ENCODE data around the gene ITPR1.

The ITPR1 gene

DNA sequence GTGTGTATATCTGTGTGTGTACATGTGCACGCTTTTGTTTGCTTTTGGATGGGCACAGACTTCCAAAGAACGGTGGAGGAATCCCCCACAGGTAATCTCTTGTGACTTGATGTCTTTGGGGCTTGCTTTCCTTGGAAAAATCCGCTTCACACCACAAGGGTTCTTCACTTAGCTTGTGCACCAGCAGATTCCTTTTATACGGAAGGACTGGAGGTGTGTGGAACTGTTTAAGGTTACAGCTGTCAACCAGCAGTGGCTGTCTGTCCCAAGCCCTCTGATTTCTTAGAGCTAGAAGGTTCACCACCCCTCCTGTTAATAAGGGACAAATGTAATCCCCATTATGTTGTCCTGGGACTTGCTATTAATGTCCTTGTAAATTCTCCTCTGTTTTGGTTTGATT is 193.5 kb downstream of the ITPR1 start:
- no peak for DNase-seq (ENCODE audit: low read depth in 2 of 2)

DNA sequence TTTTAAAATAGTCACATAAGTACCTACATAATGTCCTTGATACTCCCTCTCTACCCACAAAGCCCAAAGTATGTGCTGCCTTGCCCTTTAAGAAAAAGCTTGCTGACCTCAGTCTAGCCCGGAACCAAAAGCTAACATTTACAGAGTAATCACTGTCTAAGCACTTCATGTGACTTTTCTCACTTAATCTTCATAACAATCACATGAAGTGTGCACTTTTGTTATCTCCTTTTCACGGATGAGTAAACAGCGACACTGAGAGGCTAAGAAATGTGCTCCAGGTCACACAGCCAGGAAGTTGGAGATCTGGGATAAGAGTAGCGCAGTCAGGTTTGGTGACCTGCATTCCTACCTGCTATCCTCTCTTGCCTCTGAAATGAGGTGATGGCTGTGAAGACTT is 194.0 kb downstream of the ITPR1 start:
- DNase-seq (ENCODE audit: low read depth in 2 of 2): no peak

DNA sequence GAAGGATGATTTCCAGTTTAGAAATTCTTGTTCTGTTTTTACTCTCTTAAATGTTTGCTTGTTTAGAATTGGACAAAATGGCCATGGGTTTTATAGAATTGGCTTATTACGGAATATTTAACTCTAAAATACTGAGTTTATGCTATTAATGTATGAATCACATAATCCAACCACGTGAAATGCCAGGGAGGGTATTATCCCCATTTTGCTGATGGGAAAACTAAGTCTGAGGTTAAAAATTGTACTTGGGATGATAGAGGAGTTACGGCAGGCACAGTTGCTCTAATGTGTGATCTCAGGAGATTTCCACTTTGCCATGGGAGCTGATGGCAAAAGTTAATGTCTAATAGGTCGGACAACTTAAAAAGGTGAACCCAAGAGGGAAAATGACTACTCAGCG is 194.4 kb downstream of the ITPR1 start:
- no peak for DNase-seq (ENCODE audit: low read depth in 2 of 2)

DNA sequence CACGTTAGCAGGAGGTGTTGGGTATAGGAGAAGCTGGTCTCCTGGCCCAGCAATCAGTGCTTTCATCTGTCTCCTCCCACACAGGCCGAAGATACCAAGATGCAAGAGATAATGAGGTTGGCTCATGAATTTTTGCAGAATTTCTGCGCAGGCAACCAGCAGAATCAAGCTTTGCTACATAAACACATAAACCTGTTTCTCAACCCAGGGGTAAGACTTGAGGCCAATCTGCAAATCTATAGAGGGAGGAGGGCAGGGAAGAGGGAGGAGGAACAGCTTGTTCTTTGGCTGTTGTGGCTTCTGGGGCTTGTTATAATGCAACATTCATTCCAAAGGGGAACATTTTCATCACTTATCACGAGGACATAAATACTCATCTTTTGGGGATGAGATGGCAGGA is 195.3 kb downstream of the ITPR1 start:
- no peak for DNase-seq (ENCODE audit: low read depth in 2 of 2)

DNA sequence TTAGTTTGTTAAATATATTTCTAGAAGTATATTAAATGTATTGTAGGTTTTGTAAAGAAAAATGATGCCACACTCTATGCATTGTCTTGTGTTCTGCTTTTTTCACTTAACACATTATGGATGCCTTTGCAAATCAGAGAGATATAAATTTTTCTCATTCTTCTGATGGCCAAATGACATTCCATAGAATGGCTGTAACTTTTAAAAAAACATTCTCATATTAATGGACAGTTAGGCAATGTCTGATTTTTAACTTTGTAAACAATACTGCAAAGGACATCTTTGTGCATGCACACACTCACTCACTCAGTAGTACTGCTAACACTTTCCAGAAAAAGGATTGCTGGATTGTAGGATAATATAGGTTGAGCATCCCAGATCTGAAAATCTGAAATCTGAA is 195.9 kb downstream of the ITPR1 start:
- DNase-seq (ENCODE audit: low read depth in 2 of 2): no peak

DNA sequence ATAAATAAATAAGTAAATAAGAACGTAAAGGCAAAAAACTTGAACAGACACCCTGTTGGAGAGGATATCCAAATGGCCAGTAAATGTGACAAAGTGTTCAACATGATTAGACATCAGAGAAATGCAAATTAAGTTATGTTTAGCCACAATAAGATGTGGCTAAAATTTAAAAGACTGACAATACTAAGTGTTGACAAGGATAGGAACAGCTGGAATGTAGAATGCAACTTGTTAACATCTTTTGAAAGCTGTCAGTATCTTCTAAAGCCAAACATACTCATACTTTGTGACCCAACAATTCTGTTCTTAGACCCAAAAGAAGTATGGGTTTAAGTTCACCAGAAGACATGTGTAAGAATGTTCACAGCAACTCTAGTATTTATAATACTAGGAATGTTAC is 197.1 kb downstream of the ITPR1 start:
- no peak for DNase-seq (ENCODE audit: low read depth in 2 of 2)

DNA sequence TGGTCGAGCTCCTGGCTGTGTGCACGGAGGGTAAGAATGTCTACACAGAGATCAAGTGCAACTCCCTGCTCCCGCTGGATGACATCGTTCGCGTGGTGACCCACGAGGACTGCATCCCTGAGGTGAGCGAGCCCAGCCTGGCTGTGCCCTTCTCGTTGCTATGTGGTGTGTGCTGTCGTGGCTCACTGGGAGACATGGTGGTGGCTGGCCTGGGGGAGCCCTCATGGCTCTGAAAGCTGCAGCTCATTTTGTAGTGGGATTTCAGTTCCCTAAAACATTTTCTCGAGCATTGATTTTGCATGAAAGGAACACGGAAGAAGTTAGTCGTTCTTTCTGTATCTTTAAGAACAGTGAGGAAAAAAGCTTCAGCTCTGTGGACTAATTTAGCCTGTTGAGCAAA is 200.5 kb downstream of the ITPR1 start:
- DNase-seq (ENCODE audit: low read depth in 2 of 2): no peak

DNA sequence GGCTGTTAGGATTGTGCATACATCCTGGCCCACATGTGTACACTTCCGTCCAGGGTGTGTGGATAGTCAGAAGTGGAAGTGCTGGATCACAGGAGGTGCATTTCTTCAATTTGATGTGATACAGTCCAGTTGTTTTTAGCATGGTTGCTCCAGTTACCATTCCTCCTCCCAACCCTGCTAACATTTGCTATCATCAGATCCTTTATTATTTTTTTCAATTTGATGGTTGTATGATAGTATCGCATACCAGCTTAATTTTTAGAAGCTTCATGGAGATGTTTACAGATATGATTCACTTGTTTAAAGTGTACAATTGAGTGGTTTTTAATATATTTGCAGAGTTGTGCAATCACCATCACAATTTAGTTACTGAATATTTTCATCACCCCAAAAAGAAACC is 202.7 kb downstream of the ITPR1 start:
- no peak for DNase-seq (ENCODE audit: low read depth in 2 of 2)

DNA sequence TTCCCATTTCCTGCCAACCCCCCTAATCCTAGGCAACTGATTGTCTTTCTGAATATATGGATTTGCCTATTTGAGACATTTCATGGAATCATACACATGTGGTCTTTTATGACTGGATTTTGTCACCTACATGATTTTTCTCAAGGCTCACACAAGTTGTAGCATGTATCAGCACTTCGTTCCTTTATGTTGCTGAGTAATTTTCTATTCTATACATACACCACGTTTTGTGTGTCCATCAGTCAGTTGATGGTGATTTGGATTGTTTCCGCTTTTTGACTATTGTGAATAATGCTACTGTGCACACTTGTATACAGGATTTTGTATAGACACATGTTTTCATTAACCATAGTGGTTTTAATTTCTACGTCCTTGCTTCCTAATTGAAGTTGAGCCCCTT is 203.1 kb downstream of the ITPR1 start:
- no peak for DNase-seq (ENCODE audit: low read depth in 2 of 2)

DNA sequence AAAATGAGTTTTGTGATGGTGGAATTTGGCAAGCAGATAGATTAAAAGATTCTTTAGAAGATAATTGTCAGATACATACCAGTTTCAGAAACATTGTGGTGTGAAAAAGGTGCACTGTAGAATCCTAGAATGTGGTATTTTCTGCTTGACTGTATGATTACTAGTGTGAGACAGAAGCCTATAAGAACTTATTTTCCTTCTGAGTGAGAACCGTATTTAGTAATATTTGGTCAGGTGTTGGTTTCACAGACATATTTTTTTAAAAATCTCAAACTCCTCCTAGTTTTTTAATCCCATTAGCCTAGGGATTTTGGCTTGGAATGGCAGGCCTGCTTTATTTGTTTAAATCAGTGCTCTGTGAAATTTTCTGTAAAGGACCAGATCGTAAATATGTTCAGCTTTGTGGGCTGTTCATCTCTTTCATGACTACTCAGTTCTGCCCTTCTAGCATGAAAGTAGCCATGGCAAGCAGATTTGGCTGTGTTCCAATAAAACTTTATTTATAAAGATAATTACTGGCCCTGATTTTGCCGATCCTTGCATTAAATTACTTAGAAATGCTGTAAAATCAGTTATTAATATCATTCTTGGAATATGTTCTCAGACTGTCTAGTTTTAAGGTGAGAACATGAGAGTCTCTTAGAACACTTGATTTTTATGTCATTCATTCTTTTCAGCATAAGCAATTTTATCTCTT is 205.1 kb downstream of the ITPR1 start:
- DNase-seq (ENCODE audit: low read depth in 2 of 2): no peak

DNA sequence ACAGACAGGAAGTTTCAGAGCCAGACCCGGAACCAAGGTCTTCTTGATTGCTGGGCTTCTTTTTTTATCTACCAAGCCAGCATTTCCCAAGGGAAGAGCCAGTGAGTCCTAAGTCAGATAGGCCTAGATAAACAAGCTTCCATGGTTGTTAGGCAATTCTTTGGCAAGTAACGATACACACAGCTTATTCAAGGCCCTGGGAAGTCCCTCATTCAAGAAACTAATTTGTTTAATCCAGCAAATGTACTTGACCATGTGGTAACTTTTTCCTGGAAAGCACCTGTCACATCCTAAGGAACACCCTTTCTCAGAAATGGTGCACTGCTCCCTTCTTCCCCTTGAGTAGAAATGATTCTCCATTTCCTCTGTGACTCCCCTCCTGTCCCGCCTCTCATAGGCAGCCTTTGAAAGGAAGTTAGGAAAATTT is 209.9 kb downstream of the ITPR1 start:
- DNase-seq (ENCODE audit: low read depth in 2 of 2): no peak

DNA sequence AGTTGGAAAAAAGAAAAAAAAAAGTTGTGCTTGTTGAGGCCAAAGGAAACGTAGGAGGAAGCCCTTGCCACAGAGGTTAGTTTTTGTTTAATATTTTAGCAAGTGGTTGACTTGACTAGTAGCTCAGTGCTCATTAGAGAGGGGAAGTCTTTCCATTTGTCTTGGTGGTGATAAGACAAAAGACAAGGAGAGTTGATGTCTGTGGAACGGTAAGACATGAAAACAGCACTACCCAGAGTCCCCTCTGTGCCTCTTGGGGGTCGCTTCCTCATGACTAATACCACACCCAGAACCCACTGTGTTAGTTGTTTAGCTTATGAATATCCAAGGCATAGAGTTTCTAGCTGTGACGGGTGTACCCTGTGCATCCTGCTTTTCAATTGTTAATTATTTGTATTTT is 211.4 kb downstream of the ITPR1 start:
- no peak for DNase-seq (ENCODE audit: low read depth in 2 of 2)

DNA sequence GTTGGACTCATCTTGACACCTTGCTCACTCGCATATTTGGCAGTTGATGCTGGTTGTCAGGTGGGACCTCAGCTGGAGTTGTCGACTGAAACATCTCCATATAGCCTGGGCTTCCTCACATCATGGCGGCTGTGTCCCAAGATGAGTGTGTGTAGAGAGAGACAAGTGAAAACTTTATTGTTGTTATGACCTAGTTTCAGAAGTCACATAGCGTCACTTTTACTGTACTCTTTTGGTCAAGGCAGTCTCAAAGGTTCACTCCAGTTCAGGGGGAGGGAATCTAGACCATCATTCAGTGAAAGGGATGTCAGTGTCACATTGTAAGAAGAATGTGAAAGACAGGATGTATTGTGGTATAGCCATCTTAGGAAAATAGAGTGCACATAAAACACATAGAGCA is 214.2 kb downstream of the ITPR1 start:
- no peak for DNase-seq (ENCODE audit: low read depth in 2 of 2)

DNA sequence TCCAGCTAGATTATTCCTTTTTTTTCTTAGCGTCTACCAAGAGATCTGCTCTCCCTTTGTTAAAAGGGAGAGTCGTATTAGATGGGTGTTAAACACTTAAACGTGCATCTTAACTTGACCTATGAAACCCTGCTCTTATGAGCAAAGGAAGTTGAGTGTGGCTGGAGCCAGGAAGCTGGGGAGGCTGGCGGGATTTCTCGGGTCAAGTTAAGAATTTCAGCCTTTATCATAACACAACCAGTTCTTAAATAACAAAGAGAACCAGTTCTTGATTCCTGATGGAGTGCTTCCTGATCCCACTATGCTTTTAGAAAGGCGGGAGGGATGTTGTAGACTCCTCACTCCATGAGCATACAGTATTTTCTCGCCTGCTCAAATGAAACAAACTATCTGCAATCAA is 215.1 kb downstream of the ITPR1 start:
- DNase-seq (ENCODE audit: low read depth in 2 of 2): no peak

DNA sequence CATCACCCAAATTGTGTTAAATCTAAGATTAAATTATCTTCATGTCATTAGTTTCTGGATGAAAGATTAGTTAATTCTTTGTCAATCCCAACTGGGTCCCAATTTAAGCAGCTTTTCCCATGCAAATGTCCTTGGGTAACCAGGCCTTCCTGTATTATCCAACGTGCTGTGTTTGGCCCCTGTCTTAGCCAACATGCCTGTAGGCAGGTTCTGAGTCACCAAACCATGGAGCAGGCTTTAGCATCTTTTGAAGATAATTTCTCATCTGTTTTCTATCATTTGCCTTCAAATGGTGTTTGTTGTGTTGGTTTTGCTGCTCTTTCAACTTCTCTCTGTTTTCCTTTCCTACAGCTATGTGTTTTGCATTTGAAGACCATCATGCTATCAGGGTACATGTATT is 216.2 kb downstream of the ITPR1 start:
- no peak for DNase-seq (ENCODE audit: low read depth in 2 of 2)

DNA sequence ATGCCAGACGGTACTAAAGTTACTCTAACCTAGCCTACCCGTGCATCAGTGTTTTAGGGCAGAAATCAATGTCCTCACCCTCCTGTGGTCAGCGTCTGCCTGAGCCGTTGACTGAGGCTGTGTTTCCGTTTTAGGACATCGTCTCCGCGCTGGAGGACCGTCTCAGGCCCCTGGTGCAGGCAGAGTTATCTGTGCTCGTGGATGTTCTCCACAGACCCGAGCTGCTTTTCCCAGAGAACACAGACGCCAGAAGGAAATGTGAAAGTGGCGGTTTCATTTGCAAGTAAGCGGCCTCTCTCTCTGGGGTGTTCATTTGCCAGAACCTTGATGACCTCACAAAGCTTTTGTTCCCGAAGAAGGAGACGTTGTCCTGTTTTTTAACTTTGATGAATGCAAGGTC is 217.0 kb downstream of the ITPR1 start:
- no peak for DNase-seq (ENCODE audit: low read depth in 2 of 2)

DNA sequence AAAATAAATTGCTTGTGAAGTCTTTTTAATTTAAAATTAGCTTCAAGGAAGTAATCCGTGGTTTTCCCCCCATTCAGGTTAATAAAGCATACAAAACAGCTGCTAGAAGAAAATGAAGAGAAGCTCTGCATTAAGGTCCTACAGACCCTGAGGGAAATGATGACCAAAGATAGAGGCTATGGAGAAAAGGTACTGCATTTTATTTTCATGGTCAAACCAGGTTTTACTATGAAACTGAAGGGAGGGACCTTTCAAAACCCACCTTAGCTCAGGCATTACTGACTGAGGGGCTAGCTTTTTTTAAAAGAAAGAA is 218.5 kb downstream of the ITPR1 start:
- no peak for DNase-seq (ENCODE audit: low read depth in 2 of 2)

DNA sequence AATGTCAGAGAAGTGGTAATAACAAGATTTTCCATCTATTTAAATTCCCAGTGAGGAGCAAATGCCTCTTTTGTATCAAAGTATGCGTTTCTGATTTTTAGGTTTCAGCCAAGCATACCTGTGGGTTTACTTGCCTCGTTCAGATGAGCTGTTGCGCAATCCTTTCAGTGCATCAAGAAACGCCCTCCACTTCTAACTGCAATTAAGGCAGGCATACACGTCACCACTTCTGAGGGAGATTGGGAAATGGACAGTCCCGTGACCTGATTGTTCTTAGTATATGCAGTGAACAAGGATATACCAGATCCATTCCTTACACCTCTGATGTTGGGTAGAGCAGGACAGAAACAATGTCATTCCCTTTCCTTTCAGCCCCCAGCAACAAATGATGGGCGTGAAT is 219.0 kb downstream of the ITPR1 start:
- DNase-seq (ENCODE audit: low read depth in 2 of 2): no peak

DNA sequence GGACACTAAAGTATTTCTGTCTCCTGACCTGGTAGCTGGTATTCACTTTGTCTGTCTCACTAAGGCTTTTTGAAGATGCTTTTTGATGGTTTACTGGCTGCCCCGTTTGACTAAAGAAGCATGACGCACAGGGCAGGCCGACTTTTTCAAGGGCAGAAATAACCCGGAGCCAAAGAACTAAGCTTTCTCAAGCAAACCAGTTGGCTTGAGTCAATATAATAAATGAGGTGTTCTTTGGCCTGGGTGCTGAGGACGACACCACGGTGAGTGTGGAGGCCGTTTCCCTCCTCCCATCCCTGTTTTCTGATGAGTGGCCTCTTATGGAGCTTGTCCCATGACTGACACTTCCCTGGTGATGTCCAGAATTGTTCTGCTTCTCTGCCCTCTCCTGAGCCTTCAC is 220.9 kb downstream of the ITPR1 start:
- DNase-seq (ENCODE audit: low read depth in 2 of 2): no peak

DNA sequence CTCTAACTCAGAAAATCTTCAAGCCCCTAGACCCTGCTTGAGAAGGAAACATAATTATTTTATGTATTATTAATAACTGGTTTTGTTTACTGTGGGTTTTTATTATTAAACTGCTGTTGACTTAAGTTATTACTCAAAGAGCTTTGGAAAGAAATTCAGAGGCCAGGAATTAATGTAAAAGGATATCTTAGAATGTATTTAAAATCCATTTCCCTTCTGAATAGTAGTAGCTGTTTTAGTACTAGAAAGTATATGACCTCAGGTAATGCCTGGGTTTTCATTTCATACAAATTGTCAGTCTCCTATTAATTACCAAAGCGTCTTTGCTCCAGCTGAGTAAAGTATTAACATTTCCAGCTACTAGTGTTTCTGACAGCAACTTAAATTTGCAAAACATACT is 223.1 kb downstream of the ITPR1 start:
- DNase-seq (ENCODE audit: low read depth in 2 of 2): no peak

DNA sequence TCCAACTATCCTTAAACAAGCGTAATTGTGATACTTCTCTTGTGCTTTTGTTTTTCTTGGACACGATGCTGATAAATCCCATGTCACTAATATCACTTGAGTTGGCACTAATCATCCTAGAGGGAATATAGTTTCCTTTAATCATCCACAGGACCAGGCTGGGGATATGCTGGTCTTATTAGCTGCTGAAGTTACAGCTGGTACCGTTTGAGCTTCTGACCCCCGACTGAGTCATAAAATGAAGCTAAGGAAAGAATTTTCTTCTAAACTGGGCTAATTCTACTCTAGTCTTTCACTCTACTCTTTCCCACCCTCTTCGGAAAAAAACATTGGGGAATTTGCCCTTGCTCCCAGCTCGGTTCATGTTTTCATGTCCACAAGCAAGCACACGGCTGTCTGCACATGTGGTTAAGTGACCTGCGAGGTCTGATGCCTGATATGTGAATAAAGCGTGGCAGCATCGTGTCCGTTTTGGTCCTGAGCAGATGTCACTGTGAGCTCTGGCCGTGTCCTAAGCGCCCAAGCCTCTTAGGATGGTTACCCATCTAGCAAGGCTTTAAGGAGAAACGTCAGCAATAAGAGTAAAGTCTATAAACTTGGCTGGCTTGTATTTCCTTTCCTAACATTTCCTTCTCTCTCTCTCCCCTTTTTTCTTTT is 223.7 kb downstream of the ITPR1 start:
- no peak for DNase-seq (ENCODE audit: low read depth in 2 of 2)

DNA sequence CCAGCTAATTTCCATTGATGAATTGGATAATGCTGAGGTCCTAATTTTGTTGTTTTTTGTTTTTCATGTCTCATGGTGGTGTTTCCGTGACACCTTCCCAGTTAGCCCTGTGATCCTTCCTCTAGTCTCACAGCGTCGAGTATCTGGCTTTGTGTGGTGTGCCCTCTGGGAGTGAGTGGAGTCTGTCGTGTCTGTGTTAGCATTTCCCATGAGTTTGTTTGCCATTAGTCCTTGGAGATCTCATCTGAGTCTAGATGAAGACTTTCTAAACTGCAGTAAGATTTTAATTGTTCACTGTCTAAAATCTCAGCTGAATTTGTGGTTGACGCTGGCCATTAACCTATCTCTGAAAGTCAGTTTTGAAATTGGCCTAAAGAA is 224.2 kb downstream of the ITPR1 start:
- DNase-seq (ENCODE audit: low read depth in 2 of 2): no peak

DNA sequence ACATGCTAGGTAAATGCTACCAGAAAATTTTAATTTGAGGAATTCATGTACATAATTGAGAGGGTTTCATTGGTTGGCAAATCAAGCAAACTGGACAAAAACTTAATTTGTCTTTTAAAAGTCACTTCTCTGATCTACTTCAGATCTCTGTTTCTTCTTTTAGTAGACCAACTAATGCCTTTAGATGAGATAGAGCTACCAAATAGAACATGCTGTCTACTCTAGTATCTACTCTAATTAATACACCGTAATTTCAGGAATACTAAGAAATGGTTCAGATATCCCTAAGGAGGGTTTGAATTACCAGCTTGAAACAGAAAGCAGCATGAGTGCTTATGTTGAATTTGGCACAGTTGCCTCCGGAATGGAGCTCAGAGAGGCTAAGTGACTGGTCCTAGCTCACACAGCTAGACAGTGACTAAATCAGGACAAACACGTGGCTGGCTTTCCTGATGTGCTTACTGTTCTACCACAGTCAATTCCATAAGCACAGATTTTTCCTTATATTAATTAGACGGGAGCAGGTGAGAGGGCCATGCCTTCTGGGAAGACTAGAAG is 225.1 kb downstream of the ITPR1 start:
- no peak for DNase-seq (ENCODE audit: low read depth in 2 of 2)

DNA sequence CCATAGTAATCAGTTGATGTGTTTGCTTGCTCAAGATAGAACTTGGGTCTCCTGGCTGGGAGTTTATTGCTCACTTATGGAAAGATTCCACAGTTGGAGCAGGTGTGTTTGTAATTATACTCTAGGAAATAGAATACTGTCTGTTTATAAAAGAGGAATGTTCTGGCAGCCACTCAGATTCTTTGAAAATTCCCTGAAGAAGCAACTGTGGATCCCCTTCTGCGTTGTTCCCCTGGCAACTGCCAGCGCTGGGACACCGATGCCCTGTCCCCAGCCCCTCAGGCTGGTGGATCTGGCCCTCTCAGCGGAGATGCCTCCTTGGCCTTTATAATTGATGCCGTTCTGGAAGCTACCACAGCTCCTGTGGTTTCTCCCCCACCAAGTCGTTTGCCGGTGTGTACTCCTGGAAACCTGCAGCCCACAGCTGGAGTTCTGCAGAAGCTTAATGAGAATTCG is 225.9 kb downstream of the ITPR1 start:
- no peak for DNase-seq (ENCODE audit: low read depth in 2 of 2)
